ENCODE measurements around the gene IGF1.
"Not testable (repeated sequence)": the region's sequence is repeated elsewhere in the genome, so short reads cannot be mapped to it uniquely, and the experiment has no call there.

The IGF1 gene

DNA sequence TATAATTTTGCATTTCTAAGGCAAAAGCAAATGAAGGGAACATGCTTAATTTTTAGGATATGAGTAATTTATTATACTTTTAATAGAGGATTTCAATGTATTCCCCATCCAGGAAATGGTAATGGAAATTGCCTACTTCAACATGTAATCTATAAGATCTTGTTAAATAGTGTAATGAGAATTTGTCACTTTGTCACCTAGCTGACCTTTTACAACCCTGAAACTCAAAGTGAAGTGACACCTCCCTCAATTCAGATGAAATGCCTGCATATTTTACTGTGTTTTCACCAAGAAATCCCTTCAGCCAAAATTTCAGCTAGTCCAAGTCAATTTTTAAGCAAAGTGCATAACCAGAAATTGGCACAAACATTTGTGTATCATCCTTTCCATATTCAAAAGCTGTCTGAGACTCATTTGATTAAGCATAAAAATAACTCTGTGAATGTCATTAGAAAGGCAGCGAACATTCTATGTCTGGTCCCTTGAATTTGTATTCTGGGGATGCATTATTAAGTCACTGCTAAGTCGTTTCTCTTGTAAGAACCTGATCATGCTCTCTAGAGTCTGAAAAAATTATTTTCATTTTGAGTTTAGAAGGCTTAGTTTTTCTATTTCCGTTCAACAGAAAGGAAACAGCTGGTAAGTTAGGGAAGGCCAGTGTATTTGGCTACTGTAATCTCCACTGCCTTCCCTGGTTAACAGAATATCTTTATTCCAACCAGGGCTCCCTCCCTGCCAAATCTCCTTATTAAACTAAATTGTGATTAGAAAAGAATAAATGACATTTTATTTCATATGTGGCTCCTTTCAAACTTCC lies 100.8 kb downstream of the IGF1 start:
- H3K4me1 ChIP-seq (ENCODE audit: control insufficient read depth, insufficient read depth, low read length, unreplicated experiment): no peaks in the 10 kb centered on the region
- H3K27ac ChIP-seq (ENCODE audit: low read depth, low read length): no peak overlapping the region
- H3K27me3 ChIP-seq (ENCODE audit: insufficient read depth, low read length): no peaks in the 10 kb centered on the region
- H2AFZ ChIP-seq (ENCODE audit: low read length, unreplicated experiment): no peak overlapping the region
- H3K4me3 ChIP-seq (ENCODE audit: low read depth, low read length): no peak overlapping the region
- no peaks in the 10 kb centered on the region for H3K79me2 ChIP-seq (ENCODE audit: control insufficient read depth, insufficient read depth, low read length, unreplicated experiment)
- H3K36me3 ChIP-seq (ENCODE audit: insufficient read depth, low read length): no peaks in the 10 kb centered on the region

DNA sequence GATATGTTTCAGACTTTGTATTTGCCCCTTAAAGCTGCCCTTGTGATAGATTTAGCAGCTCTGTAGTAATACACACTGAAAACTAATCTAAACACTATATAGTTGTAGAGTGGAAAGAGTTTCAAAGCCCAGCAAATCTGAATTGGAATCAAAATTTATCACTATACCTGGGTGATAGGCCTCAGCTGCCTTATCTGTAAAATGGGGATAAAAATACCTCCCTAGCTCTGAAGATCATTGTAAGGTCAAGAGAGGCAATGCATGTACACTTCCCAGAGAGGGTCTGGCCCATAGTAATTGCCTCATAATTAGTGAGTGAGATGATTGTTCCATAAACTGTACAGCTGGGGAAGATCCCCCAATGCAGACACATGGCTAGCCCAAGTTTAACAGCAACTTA lies 103.6 kb downstream of the IGF1 start:
- Histone ChIP-seq H2AFZ (ENCODE audit: low read length, unreplicated experiment) (no peak overlapping the region), H3K27me3 (ENCODE audit: insufficient read depth, low read length) (no peaks in the 10 kb centered on the region), H3K36me3 (ENCODE audit: insufficient read depth, low read length) (no peaks in the 10 kb centered on the region), H3K79me2 (ENCODE audit: control insufficient read depth, insufficient read depth, low read length, unreplicated experiment) (no peaks in the 10 kb centered on the region), H3K27ac (ENCODE audit: low read depth, low read length) (no peak overlapping the region), H3K4me1 (ENCODE audit: control insufficient read depth, insufficient read depth, low read length, unreplicated experiment) (no peaks in the 10 kb centered on the region), H3K4me3 (ENCODE audit: low read depth, low read length) (no peak overlapping the region)

DNA sequence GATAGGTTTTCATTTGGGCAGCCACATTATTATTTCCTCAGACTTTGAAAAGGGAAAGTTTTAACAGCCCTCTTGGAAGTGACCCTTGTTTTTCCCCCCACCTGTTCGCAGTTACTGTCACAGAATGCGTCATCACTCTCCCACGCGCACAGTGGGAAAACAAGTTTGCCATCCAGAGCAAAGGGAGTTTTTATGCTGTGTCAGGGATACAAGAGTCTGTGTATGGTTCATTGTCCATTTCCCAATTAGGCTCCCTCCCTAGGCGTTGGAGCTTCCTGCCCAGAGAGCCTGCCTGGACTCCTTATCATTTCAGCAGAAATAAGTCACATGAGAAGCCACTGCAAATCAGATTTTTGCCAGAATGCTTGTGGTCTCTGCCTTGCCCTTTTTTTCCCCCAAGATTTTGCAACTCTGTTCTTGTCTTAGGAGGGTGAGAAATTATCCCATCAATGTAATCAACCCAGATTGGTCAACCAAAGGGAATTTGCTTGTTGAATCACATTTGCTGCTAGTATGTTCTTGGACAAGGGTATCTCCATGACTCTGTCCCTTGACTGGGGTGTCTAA lies 104.1 kb downstream of the IGF1 start:
- Histone ChIP-seq H3K27ac (ENCODE audit: low read depth, low read length) (no peak overlapping the region), H2AFZ (ENCODE audit: low read length, unreplicated experiment) (no peak overlapping the region), H3K36me3 (ENCODE audit: insufficient read depth, low read length) (no peaks in the 10 kb centered on the region), H3K4me3 (ENCODE audit: low read depth, low read length) (no peak overlapping the region), H3K79me2 (ENCODE audit: control insufficient read depth, insufficient read depth, low read length, unreplicated experiment) (no peaks in the 10 kb centered on the region), H3K27me3 (ENCODE audit: insufficient read depth, low read length) (no peaks in the 10 kb centered on the region), H3K4me1 (ENCODE audit: control insufficient read depth, insufficient read depth, low read length, unreplicated experiment) (no peaks in the 10 kb centered on the region)

DNA sequence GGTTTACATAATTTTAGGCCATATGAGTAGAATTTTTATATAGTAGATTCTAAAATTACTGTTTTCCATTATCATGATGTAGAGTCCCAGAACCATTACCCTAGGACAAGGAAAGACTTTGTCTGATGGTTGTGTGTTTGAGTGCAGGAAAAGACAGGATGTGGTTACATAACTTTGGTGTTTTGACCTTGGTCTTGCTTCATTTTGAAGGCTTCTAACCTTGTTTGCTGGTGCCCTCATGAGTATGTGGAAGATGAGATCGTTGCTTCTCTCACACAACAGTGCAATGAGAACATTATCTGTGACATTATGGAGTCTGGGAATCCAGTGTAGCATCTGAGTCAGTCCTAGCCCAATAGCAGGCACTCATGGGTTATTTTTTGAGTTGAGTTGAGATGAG lies 106.2 kb downstream of the IGF1 start:
- Histone ChIP-seq H3K4me1 (ENCODE audit: control insufficient read depth, insufficient read depth, low read length, unreplicated experiment) (no peaks in the 10 kb centered on the region), H2AFZ (ENCODE audit: low read length, unreplicated experiment) (no peak overlapping the region), H3K79me2 (ENCODE audit: control insufficient read depth, insufficient read depth, low read length, unreplicated experiment) (no peaks in the 10 kb centered on the region), H3K27me3 (ENCODE audit: insufficient read depth, low read length) (no peaks in the 10 kb centered on the region), H3K36me3 (ENCODE audit: insufficient read depth, low read length) (no peaks in the 10 kb centered on the region), H3K27ac (ENCODE audit: low read depth, low read length) (no peak overlapping the region), H3K4me3 (ENCODE audit: low read depth, low read length) (no peak overlapping the region)

DNA sequence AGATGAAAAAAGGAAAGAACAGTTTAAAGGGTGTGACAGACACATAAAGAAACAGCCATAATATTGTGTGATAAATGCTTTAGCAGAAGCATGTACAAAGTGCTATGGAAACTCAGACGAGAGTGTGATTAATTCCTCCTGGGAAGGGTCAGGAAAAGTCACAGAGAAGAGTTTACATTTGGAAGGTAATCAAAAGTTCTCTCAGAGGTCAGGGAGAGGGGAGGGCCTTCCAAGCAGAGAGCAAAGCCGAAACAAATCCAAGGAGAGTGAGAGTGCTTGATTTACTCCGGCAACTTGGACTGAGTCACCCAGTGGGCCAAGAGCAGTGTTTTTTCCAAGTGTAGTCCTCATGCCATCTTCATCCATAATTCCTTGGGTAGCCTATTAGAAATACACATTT lies 108.3 kb downstream of the IGF1 start:
- H3K27ac ChIP-seq (ENCODE audit: low read depth, low read length): no peak overlapping the region
- no peak overlapping the region for H3K4me3 ChIP-seq (ENCODE audit: low read depth, low read length)
- no peaks in the 10 kb centered on the region for H3K27me3 ChIP-seq (ENCODE audit: insufficient read depth, low read length)
- no peaks in the 10 kb centered on the region for H3K36me3 ChIP-seq (ENCODE audit: insufficient read depth, low read length)
- no peak overlapping the region for H2AFZ ChIP-seq (ENCODE audit: low read length, unreplicated experiment)
- no peaks in the 10 kb centered on the region for H3K79me2 ChIP-seq (ENCODE audit: control insufficient read depth, insufficient read depth, low read length, unreplicated experiment)
- H3K4me1 ChIP-seq (ENCODE audit: control insufficient read depth, insufficient read depth, low read length, unreplicated experiment): no peaks in the 10 kb centered on the region

DNA sequence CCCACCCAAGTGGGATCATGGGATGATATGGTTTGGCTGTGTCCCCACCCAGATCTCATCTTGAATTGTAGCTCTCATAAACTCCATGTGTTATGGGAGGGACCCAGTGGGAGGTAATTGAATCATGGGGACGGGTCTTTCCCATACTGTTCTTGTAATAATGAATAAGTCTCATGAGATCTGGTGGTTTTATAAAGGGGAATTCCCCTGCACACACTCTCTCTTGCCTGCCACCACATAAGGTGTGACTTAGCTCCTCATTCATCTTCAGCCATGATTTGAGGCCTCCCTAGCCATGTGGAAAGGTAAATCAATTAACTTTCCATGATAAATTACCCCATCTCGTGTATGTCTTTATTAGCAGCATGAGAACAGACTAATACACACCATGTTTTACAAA lies 109.2 kb downstream of the IGF1 start:
- Histone ChIP-seq H2AFZ (ENCODE audit: low read length, unreplicated experiment) (no peak overlapping the region), H3K27ac (ENCODE audit: low read depth, low read length) (no peak overlapping the region), H3K4me3 (ENCODE audit: low read depth, low read length) (no peak overlapping the region), H3K36me3 (ENCODE audit: insufficient read depth, low read length) (no peaks in the 10 kb centered on the region), H3K27me3 (ENCODE audit: insufficient read depth, low read length) (no peaks in the 10 kb centered on the region), H3K79me2 (ENCODE audit: control insufficient read depth, insufficient read depth, low read length, unreplicated experiment) (no peaks in the 10 kb centered on the region), H3K4me1 (ENCODE audit: control insufficient read depth, insufficient read depth, low read length, unreplicated experiment) (no peaks in the 10 kb centered on the region)

DNA sequence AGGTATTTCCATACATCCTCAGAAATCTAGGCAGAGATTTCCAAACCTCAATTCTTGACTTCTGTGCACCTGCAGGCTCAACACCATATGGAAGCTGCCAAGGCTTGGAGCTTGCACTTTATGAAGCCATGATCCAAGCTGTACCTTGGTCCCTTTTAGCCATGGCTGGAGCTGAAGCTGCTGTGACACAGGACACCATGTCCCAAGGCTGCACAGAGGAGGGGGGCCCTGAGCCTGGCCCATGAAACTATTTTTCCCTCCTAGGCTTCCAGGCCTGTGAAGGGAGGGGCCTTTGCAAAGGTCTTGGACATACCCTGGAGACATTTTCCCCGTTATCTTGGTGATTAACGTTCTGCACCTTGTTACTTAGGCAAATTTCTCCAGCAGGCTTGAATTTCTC lies 110.5 kb downstream of the IGF1 start:
- Histone ChIP-seq H3K4me3 (ENCODE audit: low read depth, low read length) (no peak overlapping the region), H2AFZ (ENCODE audit: low read length, unreplicated experiment) (no peak overlapping the region), H3K4me1 (ENCODE audit: control insufficient read depth, insufficient read depth, low read length, unreplicated experiment) (no peaks in the 10 kb centered on the region), H3K27me3 (ENCODE audit: insufficient read depth, low read length) (no peaks in the 10 kb centered on the region), H3K79me2 (ENCODE audit: control insufficient read depth, insufficient read depth, low read length, unreplicated experiment) (no peaks in the 10 kb centered on the region), H3K36me3 (ENCODE audit: insufficient read depth, low read length) (no peaks in the 10 kb centered on the region), H3K27ac (ENCODE audit: low read depth, low read length) (no peak overlapping the region)

DNA sequence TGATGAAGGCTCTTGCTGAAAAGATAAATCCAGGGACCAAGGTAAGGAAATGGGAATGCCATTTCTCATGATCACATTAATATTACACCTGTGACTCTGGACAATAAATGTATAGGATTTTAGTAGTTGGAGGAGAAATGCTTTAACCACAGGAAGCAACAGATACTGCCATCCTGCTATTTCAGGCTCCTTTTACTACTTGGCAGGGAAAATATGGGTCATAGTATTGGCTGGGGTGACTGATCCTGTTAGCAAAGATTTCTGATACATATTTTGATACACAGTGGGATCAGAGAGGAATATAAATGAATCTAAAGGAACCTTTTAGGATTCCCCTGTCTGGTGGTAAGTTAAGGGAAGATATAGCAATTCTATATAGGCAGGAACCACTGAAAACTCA lies 115.0 kb downstream of the IGF1 start:
- Histone ChIP-seq H3K4me3 (ENCODE audit: low read depth, low read length) (no peak overlapping the region), H3K36me3 (ENCODE audit: insufficient read depth, low read length) (no peaks in the 10 kb centered on the region), H3K4me1 (ENCODE audit: control insufficient read depth, insufficient read depth, low read length, unreplicated experiment) (no peaks in the 10 kb centered on the region), H2AFZ (ENCODE audit: low read length, unreplicated experiment) (no peak overlapping the region), H3K27me3 (ENCODE audit: insufficient read depth, low read length) (no peaks in the 10 kb centered on the region), H3K27ac (ENCODE audit: low read depth, low read length) (no peak overlapping the region), H3K79me2 (ENCODE audit: control insufficient read depth, insufficient read depth, low read length, unreplicated experiment) (no peaks in the 10 kb centered on the region)

DNA sequence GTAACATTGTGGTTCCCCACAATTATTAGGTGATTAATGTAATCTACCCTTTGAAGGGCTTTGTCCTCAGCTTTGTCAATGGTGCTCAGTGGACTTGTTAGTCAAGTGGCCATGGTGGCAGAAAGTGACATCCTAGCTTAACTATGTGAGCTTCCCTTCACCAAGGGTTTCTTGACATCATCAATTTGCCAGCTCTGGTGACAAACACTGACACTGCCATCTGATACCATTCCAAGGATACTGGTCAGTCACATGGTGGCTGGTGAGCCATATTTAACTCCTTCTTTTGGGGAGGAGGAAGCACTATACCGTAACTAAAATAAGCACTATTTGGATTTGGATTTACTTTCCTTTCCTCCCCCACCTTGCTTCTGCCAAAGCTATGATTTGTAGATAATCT lies 115.7 kb downstream of the IGF1 start:
- H3K27me3 ChIP-seq (ENCODE audit: insufficient read depth, low read length): no peaks in the 10 kb centered on the region
- no peak overlapping the region for H3K4me3 ChIP-seq (ENCODE audit: low read depth, low read length)
- no peak overlapping the region for H3K27ac ChIP-seq (ENCODE audit: low read depth, low read length)
- H3K79me2 ChIP-seq (ENCODE audit: control insufficient read depth, insufficient read depth, low read length, unreplicated experiment): no peaks in the 10 kb centered on the region
- H2AFZ ChIP-seq (ENCODE audit: low read length, unreplicated experiment): no peak overlapping the region
- no peaks in the 10 kb centered on the region for H3K4me1 ChIP-seq (ENCODE audit: control insufficient read depth, insufficient read depth, low read length, unreplicated experiment)
- no peaks in the 10 kb centered on the region for H3K36me3 ChIP-seq (ENCODE audit: insufficient read depth, low read length)

DNA sequence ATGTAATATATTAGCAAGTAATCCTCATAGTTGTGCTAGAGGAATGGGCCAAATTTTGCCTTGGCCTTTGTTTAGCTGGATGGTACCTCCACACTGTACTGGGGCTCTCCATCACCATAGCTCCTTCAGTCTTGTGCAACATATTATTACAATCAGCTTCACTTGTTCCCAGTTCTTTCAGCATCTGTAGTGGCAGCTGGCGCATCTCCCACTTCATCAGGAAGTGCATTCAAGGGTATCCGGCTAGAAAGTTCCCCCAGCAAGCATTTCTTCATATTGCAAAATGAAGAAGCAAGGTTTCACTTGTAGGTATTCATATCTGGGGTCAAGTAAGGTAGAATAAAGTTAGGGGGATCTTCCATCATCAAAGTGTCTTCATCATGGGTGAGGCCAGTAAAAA lies 123.7 kb downstream of the IGF1 start:
- Histone ChIP-seq H3K79me2 (ENCODE audit: control insufficient read depth, insufficient read depth, low read length, unreplicated experiment) (no peaks in the 10 kb centered on the region), H2AFZ (ENCODE audit: low read length, unreplicated experiment) (no peak overlapping the region), H3K27ac (ENCODE audit: low read depth, low read length) (no peak overlapping the region), H3K27me3 (ENCODE audit: insufficient read depth, low read length) (no peaks in the 10 kb centered on the region), H3K36me3 (ENCODE audit: insufficient read depth, low read length) (no peaks in the 10 kb centered on the region), H3K4me1 (ENCODE audit: control insufficient read depth, insufficient read depth, low read length, unreplicated experiment) (no peaks in the 10 kb centered on the region), H3K4me3 (ENCODE audit: low read depth, low read length) (no peak overlapping the region)

DNA sequence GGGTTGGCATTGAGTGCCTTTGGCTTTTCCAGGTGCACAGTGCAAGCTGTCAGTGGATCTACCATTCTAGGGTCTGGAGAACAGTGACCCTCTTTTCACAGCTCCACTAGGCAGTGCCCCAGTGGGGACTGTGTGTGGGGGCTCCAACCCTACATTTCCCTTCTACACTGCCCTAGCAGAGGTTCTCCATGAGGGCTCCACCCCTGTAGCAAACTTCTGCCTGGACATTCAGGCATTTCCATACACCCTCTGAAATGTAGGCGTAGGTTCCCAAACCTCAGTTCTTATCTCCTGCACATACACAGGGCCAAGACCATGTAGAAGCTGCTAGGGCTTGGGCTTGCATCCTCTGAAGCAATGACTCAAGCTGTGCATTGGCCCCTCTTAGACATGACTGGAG lies 126.1 kb downstream of the IGF1 start:
- H3K4me3 ChIP-seq (ENCODE audit: low read depth, low read length); H3K79me2 ChIP-seq (ENCODE audit: control insufficient read depth, insufficient read depth, low read length, unreplicated experiment); H3K27me3 ChIP-seq (ENCODE audit: insufficient read depth, low read length); H3K4me1 ChIP-seq (ENCODE audit: control insufficient read depth, insufficient read depth, low read length, unreplicated experiment); H3K36me3 ChIP-seq (ENCODE audit: insufficient read depth, low read length); H2AFZ ChIP-seq (ENCODE audit: low read length, unreplicated experiment); H3K27ac ChIP-seq (ENCODE audit: low read depth, low read length): not testable (repeated sequence)

Measured in ACC112 (cell line).